Measurements from ENCODE around the gene LRRC58. TPM values are rescaled to one million over a fixed set of nuclear protein-coding genes. Genes with fewer than 3 reads are reported as not detected.

Gene LRRC58
- 10 to 100 TPM; 14.2 to 17.9 (median 16.3) TPM for total RNA-seq (2021; fragmentation: NEBNext Ultra II Directional; extraction: Animal tissue kit (Norgen Biotek cat#: 25700))
- long read RNA-seq, full-length matches to known transcripts, result 7 of 28 reads
- long read RNA-seq, partial matches to known transcripts, result 1 of 28 reads
- long read RNA-seq, other reads (novel, unspliced or antisense), result 20 of 28 reads

GRCh38 chr3:120348991-120349854 lies at the start of gene LRRC58:
LRRC58 (minus strand) TSS chr3:120349354; CDS start chr3:120349243, 111 bp downstream.
- Mint-ChIP-seq H3K4me1 (ENCODE audit: low read depth) (peaks cover 48% of the 10 kb centered on the region), H3K4me3 (peak within 1 kb of the TSS; percentile 93), H3K27me3 (ENCODE audit: insufficient read depth) (peaks cover 3% of the 10 kb centered on the region; the same call in 1 of the 2 replicates), H3K36me3 (ENCODE audit: low read depth) (peaks cover 8% of the 10 kb centered on the region), H3K27ac (peak within 1 kb of the TSS; percentile 89), H3K9me3 (no peaks in the 10 kb centered on the region)
- DNase-seq, result peak; percentile 90
- TF ChIP-seq, protein P1, sequence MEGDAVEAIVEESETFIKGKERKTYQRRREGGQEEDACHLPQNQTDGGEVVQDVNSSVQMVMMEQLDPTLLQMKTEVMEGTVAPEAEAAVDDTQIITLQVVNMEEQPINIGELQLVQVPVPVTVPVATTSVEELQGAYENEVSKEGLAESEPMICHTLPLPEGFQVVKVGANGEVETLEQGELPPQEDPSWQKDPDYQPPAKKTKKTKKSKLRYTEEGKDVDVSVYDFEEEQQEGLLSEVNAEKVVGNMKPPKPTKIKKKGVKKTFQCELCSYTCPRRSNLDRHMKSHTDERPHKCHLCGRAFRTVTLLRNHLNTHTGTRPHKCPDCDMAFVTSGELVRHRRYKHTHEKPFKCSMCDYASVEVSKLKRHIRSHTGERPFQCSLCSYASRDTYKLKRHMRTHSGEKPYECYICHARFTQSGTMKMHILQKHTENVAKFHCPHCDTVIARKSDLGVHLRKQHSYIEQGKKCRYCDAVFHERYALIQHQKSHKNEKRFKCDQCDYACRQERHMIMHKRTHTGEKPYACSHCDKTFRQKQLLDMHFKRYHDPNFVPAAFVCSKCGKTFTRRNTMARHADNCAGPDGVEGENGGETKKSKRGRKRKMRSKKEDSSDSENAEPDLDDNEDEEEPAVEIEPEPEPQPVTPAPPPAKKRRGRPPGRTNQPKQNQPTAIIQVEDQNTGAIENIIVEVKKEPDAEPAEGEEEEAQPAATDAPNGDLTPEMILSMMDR (IDR thresholded peaks at IDR 0.05), result peak; percentile 56; the same call in 1 of the 2 replicates

DNA sequence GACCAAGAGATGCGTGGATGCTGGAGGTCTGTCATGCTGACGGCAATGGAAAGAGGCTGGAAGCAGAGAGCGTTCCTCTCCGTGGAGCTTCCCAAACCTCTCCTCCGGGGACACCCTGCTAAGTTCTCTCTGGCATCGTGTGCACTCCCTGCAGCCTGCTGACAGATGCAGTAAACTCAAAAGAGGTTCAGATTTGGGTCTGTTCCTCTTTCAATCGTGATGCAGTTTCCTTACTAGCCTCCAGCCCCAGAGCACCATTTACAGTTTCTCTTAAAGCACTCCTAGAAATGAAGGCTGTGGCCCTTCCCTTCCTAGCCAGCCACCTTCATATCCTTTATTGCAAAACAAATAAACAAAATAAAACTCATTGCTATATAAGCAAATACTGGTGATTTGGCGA lies 47.3 kb upstream of the LRRC58 start:
- Mint-ChIP-seq H3K27me3 (ENCODE audit: insufficient read depth) (peaks cover 8% of the 10 kb centered on the region), H3K36me3 (ENCODE audit: low read depth) (peaks cover 63% of the 10 kb centered on the region)

DNA sequence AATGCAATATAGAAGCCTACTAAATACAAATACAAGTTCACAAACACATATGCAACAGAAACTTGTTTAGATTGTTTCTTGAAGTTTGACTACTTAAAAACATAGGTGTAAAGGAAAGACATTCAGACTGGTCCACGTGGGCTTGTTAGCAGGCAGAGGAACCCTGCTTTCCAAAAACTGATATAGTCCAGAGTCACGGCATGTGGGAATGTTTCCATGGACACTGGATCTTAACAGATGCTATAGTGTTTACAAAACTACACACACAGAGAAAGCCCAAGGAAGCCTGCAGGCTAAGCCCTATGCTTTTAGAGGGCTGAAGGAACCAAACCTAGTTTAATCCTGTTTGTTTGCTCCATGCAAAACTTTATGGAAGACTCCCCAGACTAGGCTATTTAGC lies 45.2 kb upstream of the LRRC58 start:
- H3K4me1 Mint-ChIP-seq (ENCODE audit: low read depth), result peaks cover 14% of the 10 kb centered on the region
- peaks cover 42% of the 10 kb centered on the region for H3K36me3 Mint-ChIP-seq (ENCODE audit: low read depth)
- H3K9me3 Mint-ChIP-seq, result no peaks in the 10 kb centered on the region
- no peak overlapping the region for H3K4me3 Mint-ChIP-seq
- no peak for DNase-seq
- H3K27ac Mint-ChIP-seq, result peak overlapping the region; percentile 27; the same call in 1 of the 2 replicates
- peaks cover 8% of the 10 kb centered on the region for H3K27me3 Mint-ChIP-seq (ENCODE audit: insufficient read depth)
- TF ChIP-seq, protein P1 (IDR thresholded peaks at IDR 0.05), result no peak

More for the DNA sequence above, 47.3 kb upstream of the LRRC58 start:
- TF ChIP-seq, protein P1 (IDR thresholded peaks at IDR 0.05), result no peak
- Mint-ChIP-seq H3K9me3 (no peaks in the 10 kb centered on the region), H3K27ac (peak overlapping the region; percentile 27; the same call in 1 of the 2 replicates), H3K4me1 (ENCODE audit: low read depth) (peaks cover 26% of the 10 kb centered on the region), H3K4me3 (no peak overlapping the region)
- no peak for DNase-seq

GRCh38 chr3:120393761-120394160 lies 44.6 kb upstream of the LRRC58 start:
- peaks cover 12% of the 10 kb centered on the region; the same call in 1 of the 2 replicates for H3K4me1 Mint-ChIP-seq (ENCODE audit: low read depth)
- H3K9me3 Mint-ChIP-seq, result no peaks in the 10 kb centered on the region
- H3K36me3 Mint-ChIP-seq (ENCODE audit: low read depth), result peaks cover 37% of the 10 kb centered on the region
- H3K27ac Mint-ChIP-seq, result peak overlapping the region; percentile 27; the same call in 1 of the 2 replicates
- H3K27me3 Mint-ChIP-seq (ENCODE audit: insufficient read depth), result peaks cover 8% of the 10 kb centered on the region
- TF ChIP-seq, protein P1 (IDR thresholded peaks at IDR 0.05), result no peak
- no peak for DNase-seq
- no peak overlapping the region for H3K4me3 Mint-ChIP-seq

GRCh38 chr3:120393243-120393642 lies 44.1 kb upstream of the LRRC58 start:
- H3K4me3 Mint-ChIP-seq, result no peak overlapping the region
- no peak for DNase-seq
- TF ChIP-seq, protein P1 (IDR thresholded peaks at IDR 0.05), result no peak
- peaks cover 7% of the 10 kb centered on the region; the same call in 1 of the 2 replicates for H3K4me1 Mint-ChIP-seq (ENCODE audit: low read depth)
- no peak overlapping the region for H3K27ac Mint-ChIP-seq
- peaks cover 3% of the 10 kb centered on the region for H3K27me3 Mint-ChIP-seq (ENCODE audit: insufficient read depth)
- peaks cover 32% of the 10 kb centered on the region for H3K36me3 Mint-ChIP-seq (ENCODE audit: low read depth)
- no peaks in the 10 kb centered on the region for H3K9me3 Mint-ChIP-seq

Data from HFFc6 (cell line).